Measurements from ENCODE around the gene AKAP13.

DNA sequence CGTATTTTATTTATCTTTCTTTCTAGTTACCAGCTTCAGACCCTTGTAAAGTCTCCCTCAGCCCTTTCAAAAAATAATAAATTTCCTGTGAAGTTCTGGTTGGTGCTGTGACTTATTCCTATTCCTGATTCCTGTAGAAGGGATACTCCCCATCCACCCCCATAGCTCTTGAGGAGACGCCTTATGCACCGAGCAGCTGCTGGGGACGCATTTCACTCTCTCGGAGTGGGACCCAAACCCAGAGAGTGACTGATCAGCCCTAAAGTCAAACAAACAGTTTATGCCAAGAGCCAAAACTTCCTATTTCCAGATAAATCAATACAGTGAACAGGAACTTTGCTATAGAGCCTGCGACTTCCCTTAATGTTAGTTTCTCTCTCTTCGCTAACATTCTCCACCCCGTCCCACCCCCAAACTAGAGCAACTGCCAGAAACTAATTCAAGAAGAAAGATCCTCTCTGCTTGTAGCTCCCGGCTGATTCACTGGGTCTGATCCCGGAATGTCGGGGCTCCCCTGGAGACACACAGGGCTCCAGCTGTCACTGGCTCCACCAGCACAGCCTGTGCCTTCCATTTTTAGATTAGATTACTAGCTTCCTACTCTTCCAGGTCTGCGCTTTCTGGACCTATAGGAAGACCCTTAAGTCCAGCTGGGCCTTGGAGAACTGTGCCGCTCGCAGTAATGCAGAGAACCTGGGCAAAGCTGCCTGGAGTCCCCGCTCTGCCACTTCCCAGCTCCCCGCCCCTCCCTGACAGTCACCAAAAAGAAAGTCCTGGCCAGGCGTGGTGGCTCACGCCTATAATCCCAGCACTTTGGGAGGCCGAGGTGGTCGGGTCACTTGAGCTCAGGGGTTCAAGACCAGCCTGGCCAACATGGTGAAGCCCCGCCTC, 369.1 kb downstream of the AKAP13 start:
- TF ChIP-seq POLR2A (IDR thresholded peaks at IDR 0.05; ENCODE audit: low read length) (no peak), CTCF (IDR thresholded peaks at IDR 0.05) (no peak), ESRRA (IDR thresholded peaks at IDR 0.05; ENCODE audit: borderline replicate concordance, low read length) (no peak), FOSL2 (IDR thresholded peaks at IDR 0.05) (no peak), FOSL2 (CRISPR knock-in tag; IDR thresholded peaks at IDR 0.05) (no peak), NPAS2 (CRISPR knock-in tag; IDR thresholded peaks at IDR 0.05; ENCODE audit: borderline replicate concordance) (no peak), EP300 (IDR thresholded peaks at IDR 0.05) (no peak), RNF2 (IDR thresholded peaks at IDR 0.05; ENCODE audit: borderline replicate concordance, low read depth) (no peak), FOXS1 (CRISPR knock-in tag; IDR thresholded peaks at IDR 0.05) (no peak)
- TF ChIP-seq, protein P1, sequence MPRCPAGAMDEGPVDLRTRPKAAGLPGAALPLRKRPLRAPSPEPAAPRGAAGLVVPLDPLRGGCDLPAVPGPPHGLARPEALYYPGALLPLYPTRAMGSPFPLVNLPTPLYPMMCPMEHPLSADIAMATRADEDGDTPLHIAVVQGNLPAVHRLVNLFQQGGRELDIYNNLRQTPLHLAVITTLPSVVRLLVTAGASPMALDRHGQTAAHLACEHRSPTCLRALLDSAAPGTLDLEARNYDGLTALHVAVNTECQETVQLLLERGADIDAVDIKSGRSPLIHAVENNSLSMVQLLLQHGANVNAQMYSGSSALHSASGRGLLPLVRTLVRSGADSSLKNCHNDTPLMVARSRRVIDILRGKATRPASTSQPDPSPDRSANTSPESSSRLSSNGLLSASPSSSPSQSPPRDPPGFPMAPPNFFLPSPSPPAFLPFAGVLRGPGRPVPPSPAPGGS (IDR thresholded peaks at IDR 0.05): no peak
